Sciatic nerve (tissue), 2 donors: Measurements from ENCODE around the gene HERC6. TPM values are rescaled to one million over a fixed set of nuclear protein-coding genes. Genes with fewer than 3 reads are reported as not detected.
"Not testable (repeated sequence)": the region's sequence is repeated elsewhere in the genome, so short reads cannot be mapped to it uniquely, and the experiment has no call there.

Experiments used
- ATAC-seq: fragments of 200-7000 bp; cut with Tn5 transposase; one replicate; pipeline ENCODE4 v1.9.1; 2020; ENCODE audit warnings: mild to moderate bottlenecking, moderate library complexity
- DNase-seq: peaks from one replicate; pipeline ENCODE4 v3.0.0-alpha.2; 2020; ENCODE audit warnings: low spot score
- intact Hi-C: fragments of 100-400 bp; cut with DNase I; formaldehyde crosslinking; loops from one replicate; pipeline ENCODE4 v1.14.2; 2022
- total RNA-seq: library from RNA; stranded (reverse); fragmentation: NEBNext Ultra II Directional; extraction: Animal tissue kit (Norgen Biotek cat#: 25700); gene quantifications from one replicate; pipeline ENCODE4 v1.2.1, GENCODE V29; 2021
- donor health status: DM: no; HTN: no; CAD: no.
- donor health status: DM: no; HTN: no; CAD: no.

The HERC6 gene
- total RNA-seq, 1 donor from 2014 or later = 9.5 TPM

GRCh38 chr4:88369180-88369812 is 9.4 kb upstream of the HERC6 start:
- ATAC-seq, DNase-seq, intact Hi-C loops: not testable (repeated sequence)

- ATAC-seq = no peak
- intact Hi-C loops = no loop called here
Measured at GRCh38 chr4:88381123-88381522, 2.5 kb downstream of the HERC6 start.

GRCh38 chr4:88382621-88383020 is 4.0 kb downstream of the HERC6 start:
- intact Hi-C loops = no loop called here
- ATAC-seq (no peak), DNase-seq (no peak)

More at GRCh38 chr4:88381123-88381522, 2.5 kb downstream of the HERC6 start:
- DNase-seq = no peak

GRCh38 chr4:88390128-88390527 is 11.5 kb downstream of the HERC6 start:
- intact Hi-C loops = no loop called here
- DNase-seq (no peak), ATAC-seq (no peak)

GRCh38 chr4:88391703-88392102 is 13.1 kb downstream of the HERC6 start:
- DNase-seq (no peak), ATAC-seq (no peak)
- intact Hi-C loops = no loop called here

- DNase-seq = no peak
- intact Hi-C loops = no loop called here
- ATAC-seq = no peak
Measured at GRCh38 chr4:88396681-88397080, 18.0 kb downstream of the HERC6 start.

GRCh38 chr4:88398381-88398780 is 19.7 kb downstream of the HERC6 start:
- DNase-seq = no peak
- intact Hi-C loops = no loop called here
- no peak for ATAC-seq

- intact Hi-C loops = no loop called here
- DNase-seq = no peak
- ATAC-seq = no peak
Measured at GRCh38 chr4:88409206-88409605, 30.6 kb downstream of the HERC6 start.

GRCh38 chr4:88409789-88410188 is 31.1 kb downstream of the HERC6 start:
- ATAC-seq (no peak), DNase-seq (no peak)
- intact Hi-C loops = no loop called here

GRCh38 chr4:88411491-88412096 is 32.9 kb downstream of the HERC6 start:
- DNase-seq (no peak), ATAC-seq (no peak)
- intact Hi-C loops = no loop called here

- intact Hi-C loops = no loop called here
- ATAC-seq = no peak
- no peak for DNase-seq
Measured at GRCh38 chr4:88413801-88414200, 35.1 kb downstream of the HERC6 start.

- ATAC-seq (no peak), DNase-seq (no peak)
- intact Hi-C loops = no loop called here
Measured at GRCh38 chr4:88414755-88415154, 36.1 kb downstream of the HERC6 start.

GRCh38 chr4:88415982-88416381 is 37.3 kb downstream of the HERC6 start:
- no peak for ATAC-seq
- intact Hi-C loops = no loop called here
- DNase-seq = no peak

GRCh38 chr4:88418411-88418810 is 39.8 kb downstream of the HERC6 start:
- ATAC-seq (no peak), DNase-seq (no peak)
- intact Hi-C loops = no loop called here

GRCh38 chr4:88419874-88420273 is 41.2 kb downstream of the HERC6 start:
- intact Hi-C loops = no loop called here
- DNase-seq (no peak), ATAC-seq (no peak)

GRCh38 chr4:88420844-88421243 is 42.2 kb downstream of the HERC6 start:
- intact Hi-C loops = no loop called here
- ATAC-seq = no peak
- DNase-seq = no peak

GRCh38 chr4:88422403-88422802 is 43.8 kb downstream of the HERC6 start:
- no peak for DNase-seq
- intact Hi-C loops = no loop called here
- ATAC-seq = no peak

GRCh38 chr4:88429401-88429800 is 50.7 kb downstream of the HERC6 start:
- intact Hi-C loops = no loop called here
- no peak for ATAC-seq
- DNase-seq = no peak

GRCh38 chr4:88435987-88436693 is 57.5 kb downstream of the HERC6 start:
- intact Hi-C loops = no loop called here
- DNase-seq (no peak), ATAC-seq (no peak)

GRCh38 chr4:88437873-88438272 is 59.2 kb downstream of the HERC6 start:
- intact Hi-C loops, ATAC-seq, DNase-seq: not testable (repeated sequence)
